ENCODE measurements around the gene PLEKHA3. TPM values are rescaled to one million over a fixed set of nuclear protein-coding genes. Genes with fewer than 3 reads are reported as not detected.

PLEKHA3 gene
- total RNA-seq, 1 experiment from 2014 or later = 25.9 TPM

DNA sequence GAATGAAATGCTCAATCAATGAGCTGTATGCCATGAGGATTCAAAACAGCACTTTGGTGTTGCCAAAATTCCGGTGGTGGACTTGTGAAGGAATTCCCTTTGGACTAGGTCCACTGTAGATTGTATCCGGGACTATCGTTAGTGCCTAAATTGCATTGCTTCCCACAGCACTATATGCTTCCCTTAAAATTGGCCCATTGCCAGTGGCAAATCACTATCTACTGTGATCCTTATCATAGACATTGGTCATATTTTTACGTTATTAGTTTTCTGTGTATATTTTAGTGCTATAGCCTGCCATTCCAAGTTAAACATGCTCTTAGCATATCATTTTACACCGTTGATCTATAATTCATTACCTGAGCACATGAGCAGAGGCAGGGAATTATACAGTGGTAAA lies 27.4 kb upstream of the PLEKHA3 start:
- Histone ChIP-seq H2AFZ (ENCODE audit: low read length) (no peak overlapping the region), H3K4me1 (ENCODE audit: insufficient read depth, low read length) (no peaks in the 10 kb centered on the region), H3K9ac (ENCODE audit: extremely low read depth, insufficient read length, low read length) (no peak overlapping the region), H3K23ac (ENCODE audit: insufficient read length, low read depth, low read length) (no peak overlapping the region), H3K9me3 (ENCODE audit: control insufficient read depth, low read depth, low read length) (no peaks in the 10 kb centered on the region), H4K8ac (replicated peaks; ENCODE audit: insufficient read length, low read depth, low read length) (no peak overlapping the region), H4K20me1 (ENCODE audit: control insufficient read depth, insufficient read depth, insufficient read length) (no peaks in the 10 kb centered on the region), H3K4me2 (ENCODE audit: insufficient read depth, insufficient read length, low read length) (no peak overlapping the region), H2BK15ac (ENCODE audit: low read depth, low read length) (no peak overlapping the region), H3K18ac (ENCODE audit: insufficient read length, low read depth, low read length) (no peak overlapping the region), H3K27ac (ENCODE audit: insufficient read length, low read depth, low read length) (no peak overlapping the region), H3T11ph (ENCODE audit: low read length) (no peak overlapping the region), H3K14ac (ENCODE audit: insufficient read depth, low read length) (no peak overlapping the region), H3K79me2 (ENCODE audit: insufficient read depth, low read length) (peaks cover 6% of the 10 kb centered on the region; the same call in 1 of the 2 replicates), H3K23me2 (ENCODE audit: insufficient read length, low read depth, low read length, poor library complexity, severe bottlenecking) (peaks cover 9% of the 10 kb centered on the region), H2BK5ac (ENCODE audit: insufficient read length, low read length) (no peak overlapping the region), H3K27me3 (ENCODE audit: insufficient read depth, low read length) (no peaks in the 10 kb centered on the region), H3K79me1 (ENCODE audit: insufficient read depth, low read depth, low read length, poor library complexity, severe bottlenecking) (no peaks in the 10 kb centered on the region), H4K91ac (ENCODE audit: insufficient read length, low read depth, low read length) (no peak overlapping the region), H4K5ac (ENCODE audit: insufficient read length, low read depth, low read length) (no peak overlapping the region), H2BK120ac (ENCODE audit: low read depth, low read length, poor library complexity, severe bottlenecking) (no peak overlapping the region), H2AK5ac (ENCODE audit: insufficient read length, low read length) (no peak overlapping the region), H3K4ac (ENCODE audit: low read depth, low read length) (no peak overlapping the region), H3K56ac (ENCODE audit: insufficient read length, low read depth, low read length) (no peak overlapping the region), H2BK20ac (ENCODE audit: low read depth, low read length, poor library complexity, severe bottlenecking) (no peak overlapping the region), H2BK12ac (ENCODE audit: insufficient read length, low read depth, low read length) (no peak overlapping the region)
- Mint-ChIP-seq H3K27me3 (ENCODE audit: low read depth) (no peaks in the 10 kb centered on the region), H3K4me3 (no peak overlapping the region), H3K36me3 (ENCODE audit: insufficient read depth in 1 of 3, low read depth in 3 of 3) (peaks cover 11 to 16% (median 14%) of the 10 kb centered on the region in 3 experiments; a peak in 5 of 7 replicates), H3K9me3 (no peaks in the 10 kb centered on the region), H3K4me1 (peaks cover 21 to 22% of the 10 kb centered on the region in 2 experiments), H3K27ac (no peak overlapping the region)
- DNase-seq = no peak
- WGBS (ENCODE audit: extremely low coverage, insufficient read length, low lambda C conversion rate) = no CpG with 5 or more reads among the region's 5 CpGs
- TF ChIP-seq, protein P1, sequence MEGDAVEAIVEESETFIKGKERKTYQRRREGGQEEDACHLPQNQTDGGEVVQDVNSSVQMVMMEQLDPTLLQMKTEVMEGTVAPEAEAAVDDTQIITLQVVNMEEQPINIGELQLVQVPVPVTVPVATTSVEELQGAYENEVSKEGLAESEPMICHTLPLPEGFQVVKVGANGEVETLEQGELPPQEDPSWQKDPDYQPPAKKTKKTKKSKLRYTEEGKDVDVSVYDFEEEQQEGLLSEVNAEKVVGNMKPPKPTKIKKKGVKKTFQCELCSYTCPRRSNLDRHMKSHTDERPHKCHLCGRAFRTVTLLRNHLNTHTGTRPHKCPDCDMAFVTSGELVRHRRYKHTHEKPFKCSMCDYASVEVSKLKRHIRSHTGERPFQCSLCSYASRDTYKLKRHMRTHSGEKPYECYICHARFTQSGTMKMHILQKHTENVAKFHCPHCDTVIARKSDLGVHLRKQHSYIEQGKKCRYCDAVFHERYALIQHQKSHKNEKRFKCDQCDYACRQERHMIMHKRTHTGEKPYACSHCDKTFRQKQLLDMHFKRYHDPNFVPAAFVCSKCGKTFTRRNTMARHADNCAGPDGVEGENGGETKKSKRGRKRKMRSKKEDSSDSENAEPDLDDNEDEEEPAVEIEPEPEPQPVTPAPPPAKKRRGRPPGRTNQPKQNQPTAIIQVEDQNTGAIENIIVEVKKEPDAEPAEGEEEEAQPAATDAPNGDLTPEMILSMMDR (conservative IDR thresholded peaks at IDR 0.05) = no peak

Measured in H9 (cell line).